IMR-90 (cell line): Measurements from ENCODE around the gene GNAT2.

Experiments used
- CEBPB ChIP-seq: IDR thresholded peaks from 2 replicates; pipeline ENCODE4 v1.6.1; 2012; ENCODE audit warnings: low read depth, low read length, improper control_type of control experiment
- CTCF ChIP-seq: conservative IDR thresholded peaks from 2 replicates; pipeline ENCODE4 v1.5.1; 2012; ENCODE audit warnings: mild to moderate bottlenecking, low read depth, low read length, improper control_type of control experiment
- FOS ChIP-seq: fragments of 150-350 bp; IDR thresholded peaks from 2 replicates; pipeline ENCODE4 v1.6.1; 2016; ENCODE audit warnings: low read depth, low read length
- MAZ ChIP-seq: IDR thresholded peaks from 2 replicates; pipeline ENCODE4 v1.6.1; 2012; ENCODE audit warnings: low read depth, mild to moderate bottlenecking, low read length, improper control_type of control experiment, moderate library complexity, borderline replicate concordance
- MXI1 ChIP-seq: IDR thresholded peaks from 2 replicates; pipeline ENCODE4 v1.6.1; 2012; ENCODE audit warnings: low read depth, mild to moderate bottlenecking, low read length, moderate library complexity, borderline replicate concordance
- NFE2L2 ChIP-seq: fragments of 150-350 bp; IDR thresholded peaks from 2 replicates; pipeline ENCODE4 v1.6.1; 2016; ENCODE audit warnings: low read depth, mild to moderate bottlenecking, low read length
- POLR2A ChIP-seq: IDR thresholded peaks from 2 replicates; pipeline ENCODE4 v1.6.1; 2012; ENCODE audit warnings: mild to moderate bottlenecking, low read depth, low read length
- RAD21 ChIP-seq: IDR thresholded peaks from 2 replicates; pipeline ENCODE4 v1.6.1; 2012; ENCODE audit warnings: low read length, improper control_type of control experiment

- TF ChIP-seq NFE2L2, result no peak
- no peak for TF ChIP-seq CTCF
- no peak for TF ChIP-seq MXI1
- TF ChIP-seq POLR2A, result no peak
- no peak for TF ChIP-seq MAZ
- TF ChIP-seq RAD21, result no peak
- no peak for TF ChIP-seq CEBPB
- no peak for TF ChIP-seq FOS
These were observed 33.9 kb upstream of the GNAT2 start for GRCh38 chr1:109653306-109653705.
